Prostate gland (tissue), 2 donors: ENCODE data around the gene OSBPL6. TPM values are rescaled to one million over a fixed set of nuclear protein-coding genes. Genes with fewer than 3 reads are reported as not detected.

ENCODE experiments used
- DNase-seq: peaks from one replicate; pipeline ENCODE4 v3.0.0-alpha.2; 2019; ENCODE audit warnings: low spot score
- H3K27ac ChIP-seq, 2 donors: fragments of 200-600 bp; sonication (generic); 2 replicates each; pipeline ENCODE4 v1.5.1; 2017 to 2019
- H3K27me3 ChIP-seq: fragments of 200-600 bp; sonication (generic); replicated peaks from 2 replicates; pipeline ENCODE4 v1.5.1; 2019; ENCODE audit not compliant: insufficient read depth
- H3K36me3 ChIP-seq, 2 donors: fragments of 200-600 bp; sonication (generic); 1 replicate in 1 of 2; 2 replicates in 1 of 2; pipeline versions ENCODE4 v1.5.1 to v1.8.1; 2017 to 2019
- H3K4me1 ChIP-seq: fragments of 200-600 bp; sonication (generic); replicated peaks from 2 replicates; pipeline ENCODE4 v1.5.1; 2019
- H3K4me3 ChIP-seq, 2 donors: fragments of 200-600 bp; sonication (generic); 2 replicates each; pipeline ENCODE4 v1.5.1; 2017 to 2019
- H3K9me3 ChIP-seq: fragments of 200-600 bp; sonication (generic); 2 replicates; pipeline ENCODE4 v1.5.1; 2017
- POLR2A ChIP-seq: fragments of 450-650 bp; IDR thresholded peaks from one replicate; pipeline ENCODE4 v1.6.1; 2016; ENCODE audit warnings: antibody characterized with exemption, mild to moderate bottlenecking
- POLR2AphosphoS5 ChIP-seq: sonication (generic); formaldehyde crosslinking; IDR thresholded peaks from one replicate; pipeline ENCODE4 v1.6.1; 2017; ENCODE audit warnings: antibody characterized with exemption
- WGBS: methylation state at CpG from one replicate; pipeline ENCODE4 v1.1.5; 2018; 5-methylcytosine and 5-hydroxymethylcytosine counted together
- intact Hi-C: fragments of 100-400 bp; cut with DNase I; formaldehyde crosslinking; loops from one replicate; pipeline ENCODE4 v1.14.2; 2022
- total RNA-seq, 2 donors: library from RNA; depleted of rRNA; stranded (reverse); fragments of >200 nt; gene quantifications; one replicate each; pipeline ENCODE4 v1.1.0, GENCODE V29; 2016
- TF ChIP-seq, protein P1 (sequence below), 4 experiments: fragments of 200-600 bp in 2 of 4; fragments of 450-650 bp in 2 of 4; sonication (generic) in 2 of 4; IDR thresholded peaks; 1 replicate in 3 of 4; 2 replicates in 1 of 4; pipeline ENCODE4 v1.5.1; 2016 to 2019; ENCODE audit warnings: antibody characterized with exemption in 4 of 4, mild to moderate bottlenecking in 2 of 4, moderate library complexity in 2 of 4

The OSBPL6 gene
- total RNA-seq, 2 donors from 2014 or later: 2.4 to 10.8 TPM

DNA sequence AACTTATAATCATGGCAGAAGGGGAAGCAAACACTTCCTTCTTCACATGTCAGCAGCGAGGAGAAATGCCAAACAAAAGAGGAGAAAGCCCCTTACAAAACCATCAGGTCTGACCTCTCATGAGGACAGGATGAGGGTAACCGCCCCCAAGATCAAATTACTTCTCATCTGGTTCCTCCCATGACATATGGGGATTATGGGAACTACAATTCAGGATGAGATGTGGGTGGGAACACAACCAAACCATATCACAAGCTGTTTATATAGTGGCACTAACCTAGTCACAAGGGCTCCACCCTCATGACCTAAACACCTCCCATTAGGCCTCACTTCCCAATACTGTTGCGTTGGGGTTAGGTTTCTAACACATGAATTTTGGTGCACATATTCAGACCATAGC is 110.0 kb downstream of the OSBPL6 start:
- TF ChIP-seq POLR2A (no peak), POLR2AphosphoS5 (no peak)
- TF ChIP-seq, protein P1, sequence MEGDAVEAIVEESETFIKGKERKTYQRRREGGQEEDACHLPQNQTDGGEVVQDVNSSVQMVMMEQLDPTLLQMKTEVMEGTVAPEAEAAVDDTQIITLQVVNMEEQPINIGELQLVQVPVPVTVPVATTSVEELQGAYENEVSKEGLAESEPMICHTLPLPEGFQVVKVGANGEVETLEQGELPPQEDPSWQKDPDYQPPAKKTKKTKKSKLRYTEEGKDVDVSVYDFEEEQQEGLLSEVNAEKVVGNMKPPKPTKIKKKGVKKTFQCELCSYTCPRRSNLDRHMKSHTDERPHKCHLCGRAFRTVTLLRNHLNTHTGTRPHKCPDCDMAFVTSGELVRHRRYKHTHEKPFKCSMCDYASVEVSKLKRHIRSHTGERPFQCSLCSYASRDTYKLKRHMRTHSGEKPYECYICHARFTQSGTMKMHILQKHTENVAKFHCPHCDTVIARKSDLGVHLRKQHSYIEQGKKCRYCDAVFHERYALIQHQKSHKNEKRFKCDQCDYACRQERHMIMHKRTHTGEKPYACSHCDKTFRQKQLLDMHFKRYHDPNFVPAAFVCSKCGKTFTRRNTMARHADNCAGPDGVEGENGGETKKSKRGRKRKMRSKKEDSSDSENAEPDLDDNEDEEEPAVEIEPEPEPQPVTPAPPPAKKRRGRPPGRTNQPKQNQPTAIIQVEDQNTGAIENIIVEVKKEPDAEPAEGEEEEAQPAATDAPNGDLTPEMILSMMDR (IDR thresholded peaks at IDR 0.05): no peak
- WGBS: 86% methylated on average over 3 of the region's 3 CpGs
- DNase-seq: no peak
- no peaks in the 10 kb centered on the region for H3K36me3 ChIP-seq
- H3K9me3 ChIP-seq: no peaks in the 10 kb centered on the region
- intact Hi-C loops: no loop called here
- no peaks in the 10 kb centered on the region for H3K27me3 ChIP-seq
- no peak overlapping the region for H3K4me3 ChIP-seq
- H3K27ac ChIP-seq: no peak overlapping the region
- no peaks in the 10 kb centered on the region for H3K4me1 ChIP-seq

DNA sequence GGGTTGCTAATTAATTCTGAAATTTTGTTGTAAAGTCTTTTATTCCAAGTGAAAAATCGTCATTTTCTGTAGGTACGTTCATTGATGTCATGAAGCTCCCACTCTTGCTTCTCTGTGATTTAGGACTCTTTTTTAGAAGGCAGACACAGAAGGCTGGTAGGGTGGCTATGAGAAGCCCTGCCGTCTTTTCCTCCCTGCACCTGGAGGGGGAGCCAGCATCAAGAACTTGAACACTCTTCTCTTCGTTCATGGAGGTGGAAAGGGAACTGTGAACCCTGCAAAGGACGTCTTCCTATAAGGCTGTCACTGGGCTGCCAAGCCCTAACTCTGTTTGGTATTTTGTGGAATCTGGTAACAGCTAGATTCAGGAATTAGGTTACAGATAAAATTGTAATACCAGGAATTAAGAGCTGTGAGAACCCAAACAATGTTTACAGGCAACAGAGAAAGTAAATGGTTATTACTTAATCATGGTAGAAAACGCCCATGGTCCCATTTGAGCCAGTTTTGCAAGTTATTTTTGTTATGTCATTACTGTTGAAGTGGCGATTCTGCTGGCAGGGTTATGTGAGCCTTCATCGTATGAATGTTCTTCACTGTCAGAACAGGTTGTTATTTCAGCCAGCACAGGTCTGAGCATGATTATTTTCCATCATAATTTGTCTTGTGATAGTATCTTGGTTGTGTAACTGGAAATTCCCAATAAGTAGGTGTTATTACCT is 112.2 kb downstream of the OSBPL6 start:
- Histone ChIP-seq H3K36me3 (no peaks in the 10 kb centered on the region), H3K27ac (no peak overlapping the region), H3K4me3 (no peak overlapping the region), H3K9me3 (no peaks in the 10 kb centered on the region), H3K27me3 (no peaks in the 10 kb centered on the region), H3K4me1 (no peaks in the 10 kb centered on the region)
- TF ChIP-seq, protein P1 (IDR thresholded peaks at IDR 0.05): peak in 2 of 4 experiments; percentile 40 to 46
- TF ChIP-seq POLR2AphosphoS5: no peak
- WGBS: 39% methylated on average over 8 of the region's 8 CpGs
- intact Hi-C loops: no loop called here
- DNase-seq: peak; percentile 26

DNA sequence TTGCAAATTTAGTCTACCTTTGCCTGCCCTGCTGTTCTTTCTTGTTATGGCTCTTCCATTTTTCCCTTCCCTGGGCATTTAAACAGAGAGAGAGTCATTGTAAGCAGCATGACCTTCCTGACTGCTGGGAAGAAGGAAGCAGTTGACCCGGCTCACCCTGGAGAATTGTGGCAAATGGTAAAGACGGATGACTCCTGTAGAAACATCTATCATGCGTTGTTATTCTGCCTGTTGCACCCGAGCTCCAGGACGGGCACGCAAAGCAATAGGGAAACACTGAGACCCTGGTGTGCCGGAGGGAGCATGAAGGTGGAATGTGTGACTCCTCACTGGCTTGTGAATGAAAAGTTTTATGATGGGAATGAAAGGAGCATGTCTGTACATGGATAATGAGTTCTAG is 113.3 kb downstream of the OSBPL6 start:
- DNase-seq: no peak
- no peaks in the 10 kb centered on the region for H3K4me1 ChIP-seq
- H3K27ac ChIP-seq: no peak overlapping the region
- H3K36me3 ChIP-seq: no peaks in the 10 kb centered on the region
- no peaks in the 10 kb centered on the region for H3K27me3 ChIP-seq
- 77% methylated on average over 7 of the region's 7 CpGs for WGBS
- no peaks in the 10 kb centered on the region for H3K9me3 ChIP-seq
- TF ChIP-seq, protein P1 (IDR thresholded peaks at IDR 0.05): no peak
- TF ChIP-seq POLR2AphosphoS5 (no peak), POLR2A (no peak)
- no peak overlapping the region for H3K4me3 ChIP-seq
- intact Hi-C loops: no loop called here

DNA sequence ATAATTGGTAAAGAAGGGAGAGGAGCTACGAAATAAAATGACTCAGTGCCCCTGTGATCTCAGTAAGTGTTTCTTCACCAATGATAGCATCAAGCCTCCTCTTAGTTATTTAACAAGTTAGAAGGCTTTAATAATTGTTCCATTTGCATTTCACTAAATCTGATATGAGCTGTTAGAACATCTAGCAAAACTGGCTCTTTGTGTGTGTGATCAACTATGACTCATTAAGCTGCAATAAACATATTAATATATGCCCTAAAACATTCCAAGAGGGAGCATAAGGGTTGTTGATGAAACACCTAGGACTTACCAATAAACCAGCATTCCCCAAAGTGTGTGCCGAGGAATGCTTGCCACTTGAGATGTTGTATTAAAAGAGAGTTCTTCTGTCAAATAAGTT is 115.2 kb downstream of the OSBPL6 start:
- 69% methylated on average over 2 of the region's 2 CpGs for WGBS
- Histone ChIP-seq H3K36me3 (no peaks in the 10 kb centered on the region), H3K9me3 (no peaks in the 10 kb centered on the region), H3K27ac (no peak overlapping the region), H3K4me3 (no peak overlapping the region), H3K4me1 (no peaks in the 10 kb centered on the region), H3K27me3 (no peaks in the 10 kb centered on the region)
- TF ChIP-seq POLR2AphosphoS5 (no peak), POLR2A (no peak)
- TF ChIP-seq, protein P1 (IDR thresholded peaks at IDR 0.05): no peak
- intact Hi-C loops: no loop called here
- no peak for DNase-seq

DNA sequence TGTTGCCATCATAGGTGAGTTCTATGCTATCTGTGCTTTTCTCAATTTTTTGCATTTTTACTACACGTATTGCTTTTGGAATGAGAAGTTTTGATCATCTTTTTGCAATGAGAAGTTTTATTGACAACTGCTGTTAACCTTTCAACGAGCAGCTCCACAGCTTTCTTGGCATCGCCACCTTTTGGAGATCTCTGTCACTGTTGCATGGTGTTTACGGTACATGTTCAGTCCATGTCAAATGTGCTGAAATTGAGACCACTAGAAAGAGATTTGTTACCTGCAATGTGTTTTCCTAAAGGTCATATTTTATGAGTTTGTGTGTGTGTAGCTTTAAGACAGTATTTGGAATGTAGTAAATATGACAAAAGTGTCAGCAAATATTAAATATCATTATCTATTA is 120.8 kb downstream of the OSBPL6 start:
- no peaks in the 10 kb centered on the region for H3K4me1 ChIP-seq
- no peak overlapping the region for H3K27ac ChIP-seq
- TF ChIP-seq, protein P1 (IDR thresholded peaks at IDR 0.05): no peak
- TF ChIP-seq POLR2A (no peak), POLR2AphosphoS5 (no peak)
- no peak overlapping the region for H3K4me3 ChIP-seq
- H3K27me3 ChIP-seq: no peaks in the 10 kb centered on the region
- WGBS: 85% methylated on average over 4 of the region's 4 CpGs
- intact Hi-C loops: no loop called here
- no peak for DNase-seq
- no peaks in the 10 kb centered on the region for H3K36me3 ChIP-seq
- H3K9me3 ChIP-seq: no peaks in the 10 kb centered on the region
